PFSK-1 (cell line): ENCODE data around the gene MSANTD7.

Experiments used
- FOXP2 ChIP-seq: optimal IDR thresholded peaks from 2 replicates; pipeline ENCODE3; 2011; ENCODE audit warnings: borderline replicate concordance, control low read depth, inconsistent platforms; ENCODE audit not compliant: insufficient read depth; ENCODE audit errors: extremely low read length, extremely low read depth
- POLR2AphosphoS5 ChIP-seq: IDR thresholded peaks from 2 replicates; pipeline ENCODE4 v1.6.1; 2012; ENCODE audit warnings: low read depth, mild to moderate bottlenecking, control low read depth, low read length, moderate library complexity
- SIN3A ChIP-seq: IDR thresholded peaks from 2 replicates; pipeline ENCODE4 v1.6.1; 2012; ENCODE audit warnings: mild to moderate bottlenecking, low read length, moderate library complexity, borderline replicate concordance; ENCODE audit not compliant: insufficient read depth
- TAF1 ChIP-seq: IDR thresholded peaks from 2 replicates; pipeline ENCODE4 v1.6.1; 2012; ENCODE audit warnings: low read length, control low read depth, borderline replicate concordance; ENCODE audit not compliant: insufficient read depth
- TF ChIP-seq, protein P1 (sequence below), 2 experiments: IDR thresholded peaks; 2 replicates each; pipeline versions ENCODE4 v1.6.1 to v1.8.0; 2011 to 2012; ENCODE audit warnings: low read depth in 2 of 2, low read length in 2 of 2, control low read depth in 1 of 2, inconsistent platforms in 1 of 2, mild to moderate bottlenecking in 1 of 2, moderate library complexity in 1 of 2; ENCODE audit not compliant: insufficient read depth in 1 of 2

Gene MSANTD7

GRCh38 chr10:14859775-14860174, 21.7 kb downstream of the MSANTD7 start:
- TF ChIP-seq, protein P1, sequence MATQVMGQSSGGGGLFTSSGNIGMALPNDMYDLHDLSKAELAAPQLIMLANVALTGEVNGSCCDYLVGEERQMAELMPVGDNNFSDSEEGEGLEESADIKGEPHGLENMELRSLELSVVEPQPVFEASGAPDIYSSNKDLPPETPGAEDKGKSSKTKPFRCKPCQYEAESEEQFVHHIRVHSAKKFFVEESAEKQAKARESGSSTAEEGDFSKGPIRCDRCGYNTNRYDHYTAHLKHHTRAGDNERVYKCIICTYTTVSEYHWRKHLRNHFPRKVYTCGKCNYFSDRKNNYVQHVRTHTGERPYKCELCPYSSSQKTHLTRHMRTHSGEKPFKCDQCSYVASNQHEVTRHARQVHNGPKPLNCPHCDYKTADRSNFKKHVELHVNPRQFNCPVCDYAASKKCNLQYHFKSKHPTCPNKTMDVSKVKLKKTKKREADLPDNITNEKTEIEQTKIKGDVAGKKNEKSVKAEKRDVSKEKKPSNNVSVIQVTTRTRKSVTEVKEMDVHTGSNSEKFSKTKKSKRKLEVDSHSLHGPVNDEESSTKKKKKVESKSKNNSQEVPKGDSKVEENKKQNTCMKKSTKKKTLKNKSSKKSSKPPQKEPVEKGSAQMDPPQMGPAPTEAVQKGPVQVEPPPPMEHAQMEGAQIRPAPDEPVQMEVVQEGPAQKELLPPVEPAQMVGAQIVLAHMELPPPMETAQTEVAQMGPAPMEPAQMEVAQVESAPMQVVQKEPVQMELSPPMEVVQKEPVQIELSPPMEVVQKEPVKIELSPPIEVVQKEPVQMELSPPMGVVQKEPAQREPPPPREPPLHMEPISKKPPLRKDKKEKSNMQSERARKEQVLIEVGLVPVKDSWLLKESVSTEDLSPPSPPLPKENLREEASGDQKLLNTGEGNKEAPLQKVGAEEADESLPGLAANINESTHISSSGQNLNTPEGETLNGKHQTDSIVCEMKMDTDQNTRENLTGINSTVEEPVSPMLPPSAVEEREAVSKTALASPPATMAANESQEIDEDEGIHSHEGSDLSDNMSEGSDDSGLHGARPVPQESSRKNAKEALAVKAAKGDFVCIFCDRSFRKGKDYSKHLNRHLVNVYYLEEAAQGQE (IDR thresholded peaks at IDR 0.05; ENCODE audit: insufficient read depth in 1 of 2, low read depth in 2 of 2, low read length in 2 of 2) = no peak
- TF ChIP-seq FOXP2 (no peak), TAF1 (no peak), POLR2AphosphoS5 (no peak), SIN3A (no peak)

DNA sequence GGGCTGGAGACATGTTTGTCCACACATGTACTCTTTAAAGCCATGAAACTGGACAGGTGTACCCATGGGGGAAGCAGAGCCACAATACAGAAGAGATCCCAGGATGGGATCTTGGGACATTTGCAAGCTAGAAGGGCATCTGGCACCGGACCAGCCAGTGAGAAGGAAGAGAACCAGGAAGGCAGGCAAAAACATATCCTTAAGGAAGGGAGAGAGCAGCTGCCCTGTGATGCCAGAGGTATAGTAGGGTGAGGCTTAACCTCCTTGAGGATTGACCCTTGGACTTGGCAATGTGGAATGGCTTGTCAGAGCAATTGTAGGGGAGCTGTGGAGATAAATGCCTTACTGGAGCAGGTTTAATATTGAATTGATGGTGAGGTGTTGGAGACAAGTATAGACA, 22.7 kb downstream of the MSANTD7 start:
- TF ChIP-seq TAF1 (no peak), POLR2AphosphoS5 (no peak), SIN3A (no peak), FOXP2 (no peak)
- TF ChIP-seq, protein P1 (IDR thresholded peaks at IDR 0.05; ENCODE audit: insufficient read depth in 1 of 2, low read depth in 2 of 2, low read length in 2 of 2) = no peak

DNA sequence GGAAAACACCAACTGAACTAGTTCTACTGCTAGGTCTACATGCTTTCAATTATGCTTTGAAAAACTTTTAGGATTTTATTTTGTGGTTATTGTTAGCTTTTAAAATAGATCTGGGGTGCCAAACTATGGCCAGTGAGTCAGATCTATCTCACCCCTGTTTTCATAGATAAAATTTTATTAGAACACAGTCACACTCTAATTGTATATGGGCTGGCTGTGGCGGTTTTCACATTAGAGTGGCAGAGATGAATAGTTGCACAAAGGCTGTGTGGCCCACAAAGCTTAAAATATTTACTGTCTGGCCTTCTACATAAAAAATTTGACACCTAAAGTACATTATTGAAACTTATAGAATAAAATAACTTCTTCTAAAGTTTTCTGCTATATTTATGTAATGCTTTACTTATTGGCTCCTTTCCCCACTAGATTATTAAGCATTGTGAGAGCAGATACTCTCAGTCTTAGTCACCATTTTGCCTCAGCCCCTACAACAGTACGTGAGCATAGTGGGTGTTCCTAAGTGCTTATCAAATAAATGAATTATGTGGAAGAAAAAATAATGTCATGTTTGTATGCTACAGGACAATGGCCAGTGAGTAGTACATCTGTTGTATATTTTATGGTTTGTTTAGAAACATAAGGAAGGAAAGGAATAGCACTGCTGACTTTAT, 35.1 kb downstream of the MSANTD7 start:
- TF ChIP-seq TAF1 (no peak), SIN3A (no peak), FOXP2 (no peak), POLR2AphosphoS5 (no peak)
- TF ChIP-seq, protein P1 (IDR thresholded peaks at IDR 0.05; ENCODE audit: insufficient read depth in 1 of 2, low read depth in 2 of 2, low read length in 2 of 2) = no peak

DNA sequence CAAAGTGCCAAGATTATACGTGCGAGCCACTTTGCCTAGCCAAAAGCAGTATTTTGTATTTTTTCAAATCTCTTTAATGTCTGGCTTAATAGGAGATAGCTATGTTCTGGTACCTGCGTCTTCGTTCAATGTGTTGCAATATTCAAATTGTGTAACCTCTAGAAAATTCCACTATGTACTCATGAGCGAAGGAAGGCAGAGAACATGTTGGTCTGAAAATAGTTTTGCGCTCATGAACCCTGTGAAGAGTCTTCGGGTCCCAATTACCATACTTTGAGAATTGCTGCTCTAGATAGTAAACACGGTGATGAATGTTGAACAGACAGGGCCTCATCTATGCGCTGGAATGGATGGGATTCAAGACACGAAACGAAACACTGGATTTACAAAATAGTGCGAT, 37.8 kb downstream of the MSANTD7 start:
- no peak for TF ChIP-seq FOXP2
- TF ChIP-seq SIN3A = no peak
- TF ChIP-seq, protein P1 (IDR thresholded peaks at IDR 0.05; ENCODE audit: insufficient read depth in 1 of 2, low read depth in 2 of 2, low read length in 2 of 2) = no peak
- no peak for TF ChIP-seq TAF1
- no peak for TF ChIP-seq POLR2AphosphoS5

- TF ChIP-seq POLR2AphosphoS5 = no peak
- no peak for TF ChIP-seq FOXP2
- TF ChIP-seq SIN3A = no peak
- TF ChIP-seq, protein P1 (IDR thresholded peaks at IDR 0.05; ENCODE audit: insufficient read depth in 1 of 2, low read depth in 2 of 2, low read length in 2 of 2) = no peak
- no peak for TF ChIP-seq TAF1
These were observed 38.7 kb downstream of the MSANTD7 start for GRCh38 chr10:14876764-14877163.
